Endothelial cell of umbilical vein (primary cell): ENCODE data around the gene ACTL7A. TPM values are rescaled to one million over a fixed set of nuclear protein-coding genes. Genes with fewer than 3 reads are reported as not detected.

Experiments used
- BruUV-seq: library from RNA; stranded (reverse); fragments of 400-500 nt; replicated peaks from 2 replicates; lab custom pipeline; 2021; lab: Mats Ljungman, UMichigan
- CTCF ChIA-PET: fragments of 300-600, 350-600 bp; sonication (Branson Sonifier 250); formaldehyde crosslinking; loops from one replicate; lab custom pipeline; 2021; ENCODE audit warnings: antibody characterized with exemption, inconsistent platforms; lab: Charles Lee
- POLR2A ChIA-PET: fragments of 300-600, 350-600 bp; sonication (Branson Sonifier 250); formaldehyde crosslinking; loops from one replicate; lab custom pipeline; 2021; ENCODE audit warnings: antibody characterized with exemption, inconsistent platforms; lab: Charles Lee
- DNase-seq: peaks from one replicate; pipeline ENCODE4 v3.0.0-alpha.2; 2011; ENCODE audit warnings: low read depth, low spot score
- FAIRE-seq: peaks from 2 replicates; lab custom pipeline; 2011; peaks lifted over from hg19 to GRCh38; lab: Jason Lieb, UNC
- H2AFZ ChIP-seq: 2 replicates; pipeline ENCODE4 v1.6.0; 2012; ENCODE audit warnings: low read depth, low read length, control low read depth, inconsistent platforms
- H3K27ac ChIP-seq: 2 replicates; pipeline ENCODE4 v1.5.1; 2011; ENCODE audit warnings: low read depth, mild to moderate bottlenecking, control low read depth, low read length, moderate library complexity; ENCODE audit not compliant: insufficient read depth
- H3K27me3 ChIP-seq, 2 experiments: 2 replicates each; pipeline versions ENCODE4 v1.6.0 to v1.6.1; 2011; ENCODE audit warnings: low read length in 2 of 2, mixed read lengths in 1 of 2; ENCODE audit not compliant: control insufficient read depth in 2 of 2, insufficient read depth in 2 of 2
- H3K36me3 ChIP-seq, 2 experiments: 2 replicates in 1 of 2; 3 replicates in 1 of 2; pipeline ENCODE4 v1.5.1; 2011; ENCODE audit warnings: low read length in 2 of 2, mild to moderate bottlenecking in 1 of 2, moderate library complexity in 1 of 2; ENCODE audit not compliant: control insufficient read depth in 2 of 2, insufficient read depth in 2 of 2; ENCODE audit errors: extremely low read depth in 1 of 2
- H3K4me1 ChIP-seq: 3 replicates; pipeline ENCODE4 v1.5.1; 2011; ENCODE audit warnings: mild to moderate bottlenecking, low read length; ENCODE audit not compliant: control insufficient read depth, insufficient read depth; ENCODE audit errors: extremely low read depth
- H3K4me2 ChIP-seq: 2 replicates; pipeline ENCODE4 v1.6.1; 2011; ENCODE audit warnings: low read length, control low read depth, mixed read lengths; ENCODE audit not compliant: insufficient read depth
- H3K4me3 ChIP-seq, 3 experiments: fragments of 200-600 bp in 1 of 3; sonication (generic), shearing (Covaris generic) in 1 of 3; replicated peaks in 1 of 3; 2 replicates each; pipeline ENCODE4 v1.5.1; 2011 to 2016; ENCODE audit warnings: control low read depth in 3 of 3, low read length in 3 of 3, mild to moderate bottlenecking in 2 of 3, inconsistent platforms in 1 of 3, low read depth in 1 of 3, moderate library complexity in 1 of 3; ENCODE audit not compliant: insufficient read depth in 1 of 3
- H3K79me2 ChIP-seq: 2 replicates; pipeline ENCODE4 v1.6.0; 2012; ENCODE audit warnings: low read length, inconsistent platforms; ENCODE audit not compliant: control insufficient read depth, insufficient read depth
- H3K9ac ChIP-seq: replicated peaks from 2 replicates; pipeline ENCODE3; 2011; ENCODE audit warnings: low read length, control low read depth; ENCODE audit not compliant: insufficient read depth; ENCODE audit errors: extremely low read depth
- H3K9me1 ChIP-seq: replicated peaks from 3 replicates; pipeline ENCODE4 v1.6.0; 2011; ENCODE audit warnings: mild to moderate bottlenecking, low read length; ENCODE audit not compliant: control insufficient read depth, insufficient read depth; ENCODE audit errors: extremely low read depth
- H3K9me3 ChIP-seq: replicated peaks from 2 replicates; pipeline ENCODE4 v1.5.1; 2012; ENCODE audit warnings: low read length, inconsistent platforms; ENCODE audit not compliant: control insufficient read depth, insufficient read depth
- H4K20me1 ChIP-seq: replicated peaks from 2 replicates; pipeline ENCODE3; 2011; ENCODE audit warnings: mild to moderate bottlenecking, low read length; ENCODE audit not compliant: control insufficient read depth, insufficient read depth; ENCODE audit errors: extremely low read depth
- CTCF ChIP-seq, 2 donors: IDR thresholded peaks; 1 replicate in 1 of 2; 2 replicates in 1 of 2; pipeline ENCODE4 v1.5.1; 2011; ENCODE audit warnings: low read length in 2 of 2, mild to moderate bottlenecking in 2 of 2, moderate library complexity in 2 of 2, control low read depth in 1 of 2, inconsistent platforms in 1 of 2, low read depth in 1 of 2; ENCODE audit not compliant: insufficient read depth in 1 of 2; ENCODE audit errors: extremely low read depth in 1 of 2
- EZH2 ChIP-seq: IDR thresholded peaks from 2 replicates; pipeline ENCODE4 v1.6.1; 2012; ENCODE audit warnings: borderline replicate concordance, low read depth, mild to moderate bottlenecking, moderate library complexity, low read length, inconsistent platforms; ENCODE audit not compliant: severe bottlenecking
- FOS ChIP-seq: IDR thresholded peaks from 2 replicates; pipeline ENCODE4 v1.6.1; 2011; ENCODE audit warnings: mild to moderate bottlenecking, low read length, moderate library complexity, borderline replicate concordance; ENCODE audit not compliant: insufficient read depth
- GATA2 ChIP-seq: IDR thresholded peaks from 2 replicates; pipeline ENCODE4 v1.7.0; 2011; ENCODE audit warnings: low read depth, mild to moderate bottlenecking, moderate library complexity, mixed read lengths, low read length; ENCODE audit not compliant: insufficient read length, insufficient read depth
- JUN ChIP-seq: IDR thresholded peaks from 2 replicates; pipeline ENCODE4 v1.6.1; 2011; ENCODE audit warnings: borderline replicate concordance, low read depth; ENCODE audit not compliant: insufficient read length, insufficient read depth
- MAX ChIP-seq: IDR thresholded peaks from 2 replicates; pipeline ENCODE4 v1.6.1; 2011; ENCODE audit not compliant: insufficient read depth, insufficient read length
- MYC ChIP-seq: IDR thresholded peaks from one replicate; pipeline ENCODE4 v1.6.1; 2011; ENCODE audit warnings: mild to moderate bottlenecking, low read depth, low read length
- POLR2A ChIP-seq: IDR thresholded peaks from 2 replicates; pipeline ENCODE4 v1.6.1; 2012; ENCODE audit warnings: low read depth, mild to moderate bottlenecking, control low read depth, low read length
- POLR2AphosphoS5 ChIP-seq: IDR thresholded peaks from 2 replicates; pipeline ENCODE4 v1.6.1; 2012; ENCODE audit warnings: low read depth, mild to moderate bottlenecking, control low read depth, low read length, moderate library complexity; ENCODE audit not compliant: insufficient read depth
- dilution Hi-C: fragments of 300-500 bp; cut with MboI; formaldehyde crosslinking; loops from one replicate; pipeline ENCODE4 v1.15.0; 2019; ENCODE audit warnings: low sequenced_read_pairs; ENCODE audit not compliant: extremely low pct_ligation_motif_present
- intact Hi-C: fragments of 100-400 bp; cut with micrococcal nuclease; formaldehyde crosslinking; loops from one replicate; pipeline ENCODE4 v1.10.0; 2022
- polyA plus RNA-seq, 4 experiments: library from polyadenylated mRNA; depleted of rRNA in 3 of 4; stranded (reverse) in 3 of 4; unstranded in 1 of 4; fragments of >200 nt; gene quantifications; 2 replicates each; pipeline versions ENCODE4 v1.2.1 to v1.2.3, GENCODE V29; 2011 to 2012; ENCODE audit warnings: missing spikeins in 1 of 4
- total RNA-seq: library from RNA; stranded (reverse); gene quantifications from 2 replicates; pipeline ENCODE4 v1.2.3, GENCODE V29; 2021

ACTL7A gene
- total and polyA plus RNA-seq, 2 donors (not counting 3 experiments of a cell fraction or from before 2014, with no cell fraction given): not detected

- Histone ChIP-seq H3K27ac (no peak overlapping the region), H3K4me2 (no peak overlapping the region), H3K9ac (no peak overlapping the region), H2AFZ (no peak overlapping the region), H3K27me3 (no peaks in the 10 kb centered on the region), H3K4me1 (no peaks in the 10 kb centered on the region), H3K9me3 (no peaks in the 10 kb centered on the region), H3K4me3 (no peak overlapping the region), H3K79me2 (no peaks in the 10 kb centered on the region), H4K20me1 (no peaks in the 10 kb centered on the region), H3K36me3 (peaks cover 23 to 27% of the 10 kb centered on the region in 2 experiments), H3K9me1 (no peaks in the 10 kb centered on the region)
- dilution Hi-C loops: no loop called here
- no peak for DNase-seq
- TF ChIP-seq MYC: no peak
- no peak for TF ChIP-seq EZH2
- no peak for TF ChIP-seq JUN
- TF ChIP-seq CTCF (IDR thresholded peaks at IDR 0.05; ENCODE audit: extremely low read depth in 1 of 2, insufficient read depth in 1 of 2, low read depth in 1 of 2, low read length in 2 of 2): no peak
- no peak for TF ChIP-seq FOS
- TF ChIP-seq GATA2: no peak
- no peak for TF ChIP-seq MAX
- no peak for TF ChIP-seq POLR2AphosphoS5
- no peak for TF ChIP-seq POLR2A
- CTCF ChIA-PET: no interaction called here
- no peak for FAIRE-seq
- POLR2A ChIA-PET: no interaction called here
- intact Hi-C loops: no loop called here
- no TSS peak for BruUV-seq
Observed at GRCh38 chr9:108905494-108905893, 43.4 kb downstream of the ACTL7A start.
